Tibial nerve (tissue), 4 donors: Measurements from ENCODE around the gene SLC30A1. TPM values are rescaled to one million over a fixed set of nuclear protein-coding genes. Genes with fewer than 3 reads are reported as not detected.
"Not testable (repeated sequence)": the region's sequence is repeated elsewhere in the genome, so short reads cannot be mapped to it uniquely, and the experiment has no call there.

Experiments used
- DNase-seq, 2 donors: peaks; one replicate each; pipeline ENCODE4 v3.0.0-alpha.2; 2019; ENCODE audit warnings: low spot score in 2 of 2
- H3K27ac ChIP-seq, 4 donors: fragments of 200-600 bp; sonication (generic) in 3 of 4; one replicate each; pipeline ENCODE4 v1.5.1; 2017 to 2019; ENCODE audit warnings: mild to moderate bottlenecking in 1 of 4
- H3K27me3 ChIP-seq, 2 donors: fragments of 200-600 bp; sonication (generic) in 1 of 2; one replicate each; pipeline versions ENCODE4 v1.5.1 to v1.6.0; 2017 to 2019
- H3K36me3 ChIP-seq, 3 donors: fragments of 200-600 bp; sonication (generic); one replicate each; pipeline ENCODE4 v1.5.1; 2018 to 2019
- H3K4me1 ChIP-seq, 4 donors: fragments of 200-600 bp; sonication (generic) in 3 of 4; one replicate each; pipeline ENCODE4 v1.5.1; 2017 to 2019
- H3K4me3 ChIP-seq, 4 donors: fragments of 200-600 bp; sonication (generic) in 3 of 4; one replicate each; pipeline ENCODE4 v1.5.1; 2017 to 2019; ENCODE audit warnings: mild to moderate bottlenecking in 1 of 4, moderate library complexity in 1 of 4
- H3K9me3 ChIP-seq, 4 donors: fragments of 200-600 bp; sonication (generic) in 3 of 4; one replicate each; pipeline ENCODE4 v1.5.1; 2017 to 2019
- EP300 ChIP-seq, 2 donors: sonication (generic); formaldehyde crosslinking; IDR thresholded peaks; one replicate each; pipeline ENCODE4 v1.6.1; 2017; ENCODE audit warnings: antibody characterized with exemption in 2 of 2, mild to moderate bottlenecking in 1 of 2
- POLR2A ChIP-seq, 2 donors: fragments of 450-650 bp; IDR thresholded peaks; one replicate each; pipeline ENCODE4 v1.6.1; 2017; ENCODE audit warnings: antibody characterized with exemption in 2 of 2, mild to moderate bottlenecking in 2 of 2, moderate library complexity in 2 of 2
- WGBS, 2 donors: methylation state at CpG; one replicate each; pipeline ENCODE4 v1.1.5; 2018; 5-methylcytosine and 5-hydroxymethylcytosine counted together
- total RNA-seq, 4 donors: library from RNA; depleted of rRNA; stranded (reverse); fragments of >200 nt; gene quantifications; one replicate each; pipeline ENCODE4 v1.1.0, GENCODE V29; 2016
- TF ChIP-seq, protein P1 (sequence below), 5 experiments: fragments of 200-600 bp in 3 of 5; fragments of 450-650 bp in 2 of 5; sonication (generic) in 3 of 5; IDR thresholded peaks; one replicate each; pipeline ENCODE4 v1.5.1; 2016 to 2019; ENCODE audit warnings: antibody characterized with exemption in 5 of 5, mild to moderate bottlenecking in 3 of 5, moderate library complexity in 2 of 5

The SLC30A1 gene
- total RNA-seq, 4 donors from 2014 or later: 11.7 to 17.9 (median 16.9) TPM

DNA sequence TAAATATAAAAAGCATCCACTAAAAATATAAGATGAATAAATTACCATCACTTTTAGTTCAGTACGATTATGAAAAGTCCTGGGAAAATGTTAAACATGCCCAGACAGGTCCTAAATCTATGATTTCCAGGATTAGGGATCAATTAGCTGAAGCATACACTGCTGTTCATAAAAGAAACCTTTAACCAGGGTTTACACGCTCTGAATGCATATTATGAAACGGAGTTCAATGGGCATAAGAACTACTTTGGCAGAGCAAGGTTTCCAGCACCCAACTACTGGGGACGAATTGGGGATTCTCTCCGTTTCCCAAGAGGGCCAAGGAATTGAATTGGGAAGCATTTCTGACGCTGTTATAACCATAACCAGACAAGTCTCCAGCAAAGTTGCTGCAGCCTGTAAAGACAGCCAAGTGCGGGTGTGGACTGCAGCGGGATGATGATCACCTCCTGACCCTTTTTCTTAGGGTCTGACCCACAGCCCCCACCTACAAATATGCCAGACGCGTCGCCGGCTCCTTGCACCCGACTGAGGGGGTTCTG lies 1.6 kb downstream of the SLC30A1 start:
- TF ChIP-seq, protein P1, sequence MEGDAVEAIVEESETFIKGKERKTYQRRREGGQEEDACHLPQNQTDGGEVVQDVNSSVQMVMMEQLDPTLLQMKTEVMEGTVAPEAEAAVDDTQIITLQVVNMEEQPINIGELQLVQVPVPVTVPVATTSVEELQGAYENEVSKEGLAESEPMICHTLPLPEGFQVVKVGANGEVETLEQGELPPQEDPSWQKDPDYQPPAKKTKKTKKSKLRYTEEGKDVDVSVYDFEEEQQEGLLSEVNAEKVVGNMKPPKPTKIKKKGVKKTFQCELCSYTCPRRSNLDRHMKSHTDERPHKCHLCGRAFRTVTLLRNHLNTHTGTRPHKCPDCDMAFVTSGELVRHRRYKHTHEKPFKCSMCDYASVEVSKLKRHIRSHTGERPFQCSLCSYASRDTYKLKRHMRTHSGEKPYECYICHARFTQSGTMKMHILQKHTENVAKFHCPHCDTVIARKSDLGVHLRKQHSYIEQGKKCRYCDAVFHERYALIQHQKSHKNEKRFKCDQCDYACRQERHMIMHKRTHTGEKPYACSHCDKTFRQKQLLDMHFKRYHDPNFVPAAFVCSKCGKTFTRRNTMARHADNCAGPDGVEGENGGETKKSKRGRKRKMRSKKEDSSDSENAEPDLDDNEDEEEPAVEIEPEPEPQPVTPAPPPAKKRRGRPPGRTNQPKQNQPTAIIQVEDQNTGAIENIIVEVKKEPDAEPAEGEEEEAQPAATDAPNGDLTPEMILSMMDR (IDR thresholded peaks at IDR 0.05): no peak
- TF ChIP-seq EP300 (IDR thresholded peaks at IDR 0.05): no peak
- no peak for TF ChIP-seq POLR2A (IDR thresholded peaks at IDR 0.05)
- DNase-seq: no peak
- Histone ChIP-seq H3K9me3 (no peaks in the 10 kb centered on the region), H3K4me3 (peak overlapping the region; percentile 71 to 94 (median 84)), H3K4me1 (peaks cover 0 to 56% (median 21%) of the 10 kb centered on the region in 4 donors), H3K36me3 (peaks cover 0 to 23% (median 0%) of the 10 kb centered on the region in 3 donors), H3K27me3 (no peaks in the 10 kb centered on the region), H3K27ac (peak overlapping the region in 3 of 4 donors; percentile 92 to 98 (median 96))
- WGBS, 2 donors: 0 to 3% methylated on average over 6 to 13 of the region's 13 CpGs

DNA sequence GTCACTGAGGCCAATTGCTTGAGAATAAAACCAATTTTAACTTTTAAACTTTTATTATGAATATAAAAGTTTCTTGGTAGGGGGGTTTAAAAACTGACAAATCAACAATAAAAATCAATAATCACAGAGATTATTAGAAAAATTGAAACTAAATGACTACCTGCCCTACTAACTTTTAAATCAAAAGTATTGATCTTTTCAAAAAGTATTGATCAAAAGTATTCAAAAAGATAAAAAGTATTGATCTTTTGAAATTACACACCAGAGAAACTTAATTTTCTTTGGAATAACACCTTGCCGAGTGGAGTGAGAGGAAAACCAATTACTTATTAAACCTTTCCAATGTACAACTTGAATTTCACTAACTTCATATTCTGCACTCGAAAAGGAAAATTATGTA lies 2.2 kb downstream of the SLC30A1 start:
- peak overlapping the region; percentile 71 to 94 (median 84) for H3K4me3 ChIP-seq
- no peaks in the 10 kb centered on the region for H3K9me3 ChIP-seq
- DNase-seq: no peak
- H3K4me1 ChIP-seq: peaks cover 0 to 56% (median 18%) of the 10 kb centered on the region in 4 donors
- WGBS, 2 donors: 53 to 54% methylated on average over 2 of the region's 2 CpGs
- H3K27ac ChIP-seq: peak overlapping the region in 1 of 4 donors; percentile 92
- TF ChIP-seq POLR2A (IDR thresholded peaks at IDR 0.05): no peak
- TF ChIP-seq, protein P1 (IDR thresholded peaks at IDR 0.05): no peak
- no peak for TF ChIP-seq EP300 (IDR thresholded peaks at IDR 0.05)
- H3K27me3 ChIP-seq: no peaks in the 10 kb centered on the region
- H3K36me3 ChIP-seq: peaks cover 0 to 23% (median 0%) of the 10 kb centered on the region in 3 donors

DNA sequence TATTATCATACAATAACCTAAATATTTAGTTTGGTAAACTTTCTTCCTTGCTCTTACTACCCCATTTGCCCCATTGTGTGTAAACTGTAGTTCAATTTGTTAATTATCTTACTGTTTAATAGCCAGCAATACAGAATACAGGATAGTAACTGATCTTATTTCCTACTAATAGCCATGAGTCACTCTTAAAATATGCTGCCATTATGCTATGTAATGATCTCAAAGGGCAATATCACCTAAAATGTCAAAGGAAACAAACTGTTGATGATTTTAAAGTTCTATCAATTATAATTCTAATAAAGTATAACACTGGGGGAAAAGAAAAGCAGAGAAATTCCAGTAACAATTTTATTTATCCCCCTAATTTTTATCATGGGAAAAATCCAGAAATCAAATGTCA lies 4.3 kb downstream of the SLC30A1 start:
- no peak for DNase-seq
- Histone ChIP-seq H3K27me3 (no peaks in the 10 kb centered on the region), H3K27ac (no peak overlapping the region), H3K9me3 (no peaks in the 10 kb centered on the region), H3K4me3 (no peak overlapping the region), H3K4me1 (peaks cover 0 to 50% (median 17%) of the 10 kb centered on the region in 4 donors), H3K36me3 (peaks cover 0 to 23% (median 0%) of the 10 kb centered on the region in 3 donors)
- no peak for TF ChIP-seq EP300 (IDR thresholded peaks at IDR 0.05)
- no peak for TF ChIP-seq POLR2A (IDR thresholded peaks at IDR 0.05)
- TF ChIP-seq, protein P1 (IDR thresholded peaks at IDR 0.05): no peak

DNA sequence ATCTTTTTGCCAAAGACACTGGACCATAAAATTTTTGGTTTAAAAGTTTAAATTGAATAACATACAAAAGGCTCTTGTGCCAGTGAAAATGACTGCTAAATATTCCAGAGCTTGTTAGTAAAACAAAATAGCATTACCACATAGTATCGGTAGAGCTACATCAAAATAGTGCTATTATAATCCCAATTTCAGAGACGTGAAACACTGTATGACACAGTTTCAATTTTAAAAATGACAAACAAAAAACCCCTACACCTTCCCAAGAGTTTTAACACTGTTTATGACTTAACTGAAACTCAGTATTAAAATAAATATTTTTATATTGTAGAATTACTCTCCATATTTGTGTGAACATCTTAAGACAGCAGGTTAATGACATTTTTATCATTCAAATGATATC lies 7.0 kb downstream of the SLC30A1 start:
- Histone ChIP-seq H3K27me3 (no peaks in the 10 kb centered on the region), H3K4me1 (peaks cover 0 to 45% (median 17%) of the 10 kb centered on the region in 4 donors), H3K9me3 (no peaks in the 10 kb centered on the region), H3K36me3 (peaks cover 0 to 23% (median 0%) of the 10 kb centered on the region in 3 donors), H3K27ac (no peak overlapping the region), H3K4me3 (no peak overlapping the region)
- TF ChIP-seq, protein P1 (IDR thresholded peaks at IDR 0.05): no peak
- TF ChIP-seq POLR2A (IDR thresholded peaks at IDR 0.05): no peak
- no peak for TF ChIP-seq EP300 (IDR thresholded peaks at IDR 0.05)
- WGBS, 2 donors: 36 to 44% methylated on average over 2 of the region's 2 CpGs
- no peak for DNase-seq

DNA sequence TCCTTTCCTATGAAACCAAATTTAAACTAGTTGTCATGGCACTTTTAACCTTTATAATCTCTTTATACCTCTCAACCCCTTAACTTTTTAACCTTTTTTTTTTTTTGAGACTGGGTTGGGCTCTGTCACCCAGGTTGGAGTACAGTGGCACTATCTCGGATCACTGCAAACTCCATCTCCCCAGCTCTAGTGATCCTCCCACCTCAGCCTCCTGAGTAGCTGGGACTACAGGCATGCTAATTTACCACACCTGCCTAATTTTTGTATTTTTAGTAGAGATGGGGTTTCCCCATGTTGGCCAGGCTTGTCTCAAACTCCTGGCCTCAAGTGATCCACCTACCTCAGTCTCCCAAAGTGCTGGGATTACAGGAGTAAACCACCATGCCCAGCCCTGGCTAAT lies 8.6 kb downstream of the SLC30A1 start:
- WGBS, 2 donors: 95 to 96% methylated on average over 1 of the region's 1 CpG
- peaks cover 0 to 18% (median 0%) of the 10 kb centered on the region in 3 donors for H3K36me3 ChIP-seq
- not testable (repeated sequence) for H3K4me3 ChIP-seq

More for the DNA sequence above, 8.6 kb downstream of the SLC30A1 start:
- H3K4me1 ChIP-seq: peaks cover 0 to 28% (median 7%) of the 10 kb centered on the region in 4 donors
- H3K27me3 ChIP-seq, H3K9me3 ChIP-seq, DNase-seq, H3K27ac ChIP-seq: not testable (repeated sequence)
